Erythroblast (primary cell): ENCODE data around the gene HRH3.

ENCODE experiments used
- GATA1 ChIP-seq: IDR thresholded peaks from 2 replicates; pipeline ENCODE4 v1.6.1; 2011; ENCODE audit warnings: low read depth, mild to moderate bottlenecking, control low read depth, low read length, moderate library complexity
- POLR2A ChIP-seq: IDR thresholded peaks from 2 replicates; pipeline ENCODE4 v1.6.1; 2011; ENCODE audit warnings: mild to moderate bottlenecking, low read length

GRCh38 chr20:62171245-62171644, 48.8 kb downstream of the HRH3 start:
- TF ChIP-seq POLR2A (no peak), GATA1 (no peak)
